SJSA1 (cell line): ENCODE results near the gene TAF4. TPM values are rescaled to one million over a fixed set of nuclear protein-coding genes. Genes with fewer than 3 reads are reported as not detected.
"Not testable (repeated sequence)": the region's sequence is repeated elsewhere in the genome, so short reads cannot be mapped to it uniquely, and the experiment has no call there.

Experiments used
- DNase-seq, 2 experiments: peaks; one replicate each; pipeline ENCODE4 v3.0.0-alpha.2; 2015 to 2020; ENCODE audit warnings: low spot score in 2 of 2, low read depth in 1 of 2
- H3K27ac ChIP-seq: fragments of 250-450 bp; sonication (Bioruptor Pico); 2 replicates; pipeline ENCODE4 v1.5.1; 2020; ENCODE audit warnings: mild to moderate bottlenecking, moderate library complexity
- H3K27me3 ChIP-seq: fragments of 250-450 bp; sonication (Bioruptor Pico); replicated peaks from 2 replicates; pipeline ENCODE4 v1.5.1; 2020; ENCODE audit warnings: mild to moderate bottlenecking, moderate library complexity
- H3K36me3 ChIP-seq: fragments of 250-450 bp; sonication (Bioruptor Pico); 2 replicates; pipeline ENCODE4 v1.5.1; 2020; ENCODE audit warnings: mild to moderate bottlenecking
- H3K4me1 ChIP-seq: fragments of 250-450 bp; sonication (Bioruptor Pico); replicated peaks from 2 replicates; pipeline ENCODE4 v1.6.1; 2021; ENCODE audit warnings: mild to moderate bottlenecking
- H3K4me3 ChIP-seq: fragments of 250-450 bp; sonication (Bioruptor Pico); 2 replicates; pipeline ENCODE4 v1.5.1; 2020; ENCODE audit warnings: mild to moderate bottlenecking
- H3K9me3 ChIP-seq: fragments of 250-450 bp; sonication (Bioruptor Pico); replicated peaks from 2 replicates; pipeline ENCODE4 v1.5.1; 2020; ENCODE audit warnings: mild to moderate bottlenecking
- total RNA-seq: library from RNA; depleted of rRNA; stranded (reverse); fragments of >200 nt; shearing (Covaris generic); gene quantifications from 2 replicates; pipeline ENCODE4 v1.2.3, GENCODE V29; 2014

TAF4 gene
- total RNA-seq, 1 experiment from 2014 or later = 7.1 TPM

DNA sequence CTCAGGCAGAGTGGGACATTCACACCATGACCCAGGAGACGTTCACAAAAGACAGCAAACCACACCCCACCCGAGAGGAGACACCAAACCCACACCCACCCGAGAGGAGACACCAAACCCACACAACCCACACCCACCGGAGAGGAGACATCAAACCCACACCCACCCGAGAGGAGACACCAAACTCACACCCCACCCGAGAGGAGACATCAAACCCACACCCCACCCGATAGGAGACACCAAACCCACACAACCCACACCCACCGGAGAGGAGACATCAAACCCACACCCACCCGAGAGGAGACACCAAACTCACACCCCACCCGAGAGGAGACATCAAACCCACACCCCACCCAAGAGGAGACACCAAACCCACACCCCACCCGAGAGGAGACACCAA lies 84.0 kb downstream of the TAF4 start:
- H3K36me3 ChIP-seq, H3K4me3 ChIP-seq, H3K27me3 ChIP-seq, DNase-seq, H3K27ac ChIP-seq, H3K4me1 ChIP-seq, H3K9me3 ChIP-seq: not testable (repeated sequence)

DNA sequence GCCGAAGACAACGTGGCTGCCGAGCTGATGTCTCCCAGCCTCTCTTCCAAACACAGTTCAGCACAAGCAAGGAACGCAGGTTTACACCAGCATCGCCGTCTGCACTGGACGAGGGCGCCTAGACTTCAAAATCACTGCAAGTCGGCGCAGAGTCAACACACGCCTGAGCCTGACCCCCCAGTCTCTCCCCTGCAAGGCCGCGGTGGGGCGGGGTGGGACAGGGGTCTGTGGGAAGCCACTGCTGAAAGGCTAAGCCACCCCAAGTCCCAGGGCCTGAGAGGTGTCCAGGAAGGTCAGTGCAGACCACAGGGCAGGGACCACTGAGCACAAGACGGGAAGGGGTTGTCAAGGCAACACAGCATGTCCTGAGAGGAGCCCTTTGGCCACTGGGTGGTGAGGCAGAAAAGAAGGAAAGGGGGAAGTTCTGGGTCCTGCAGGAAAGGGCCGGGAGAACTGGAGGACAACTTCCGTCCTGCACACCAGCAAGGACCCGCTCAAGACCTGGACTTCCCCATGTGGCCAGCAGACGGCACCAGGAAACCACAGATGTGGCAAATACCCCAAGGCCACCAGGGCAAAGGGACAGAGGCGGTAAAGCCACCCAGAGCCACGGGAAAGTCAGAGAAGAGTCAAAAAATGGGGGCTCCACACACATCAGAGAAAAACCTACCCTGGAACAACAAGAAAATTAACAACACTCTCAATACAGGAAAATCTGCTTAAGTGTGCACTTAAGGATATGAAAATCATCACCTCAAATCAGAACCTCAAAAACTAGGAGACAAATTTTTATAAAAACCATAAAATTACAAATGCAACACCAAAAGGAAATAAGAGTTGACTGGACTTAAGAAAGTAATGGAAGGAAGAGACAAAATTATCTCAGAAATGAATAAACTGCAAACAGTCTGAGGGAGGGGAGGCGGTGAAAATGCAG lies 84.8 kb downstream of the TAF4 start:
- Histone ChIP-seq H3K4me3 (no peak overlapping the region), H3K27ac (no peak overlapping the region), H3K36me3 (0 out of 2 replicates have a peak, but pooled peaks cover 3% of the 10 kb centered on the region), H3K4me1 (no peaks in the 10 kb centered on the region), H3K9me3 (no peaks in the 10 kb centered on the region), H3K27me3 (no peaks in the 10 kb centered on the region)
- peak in 1 of 2 experiments; percentile 16 for DNase-seq

DNA sequence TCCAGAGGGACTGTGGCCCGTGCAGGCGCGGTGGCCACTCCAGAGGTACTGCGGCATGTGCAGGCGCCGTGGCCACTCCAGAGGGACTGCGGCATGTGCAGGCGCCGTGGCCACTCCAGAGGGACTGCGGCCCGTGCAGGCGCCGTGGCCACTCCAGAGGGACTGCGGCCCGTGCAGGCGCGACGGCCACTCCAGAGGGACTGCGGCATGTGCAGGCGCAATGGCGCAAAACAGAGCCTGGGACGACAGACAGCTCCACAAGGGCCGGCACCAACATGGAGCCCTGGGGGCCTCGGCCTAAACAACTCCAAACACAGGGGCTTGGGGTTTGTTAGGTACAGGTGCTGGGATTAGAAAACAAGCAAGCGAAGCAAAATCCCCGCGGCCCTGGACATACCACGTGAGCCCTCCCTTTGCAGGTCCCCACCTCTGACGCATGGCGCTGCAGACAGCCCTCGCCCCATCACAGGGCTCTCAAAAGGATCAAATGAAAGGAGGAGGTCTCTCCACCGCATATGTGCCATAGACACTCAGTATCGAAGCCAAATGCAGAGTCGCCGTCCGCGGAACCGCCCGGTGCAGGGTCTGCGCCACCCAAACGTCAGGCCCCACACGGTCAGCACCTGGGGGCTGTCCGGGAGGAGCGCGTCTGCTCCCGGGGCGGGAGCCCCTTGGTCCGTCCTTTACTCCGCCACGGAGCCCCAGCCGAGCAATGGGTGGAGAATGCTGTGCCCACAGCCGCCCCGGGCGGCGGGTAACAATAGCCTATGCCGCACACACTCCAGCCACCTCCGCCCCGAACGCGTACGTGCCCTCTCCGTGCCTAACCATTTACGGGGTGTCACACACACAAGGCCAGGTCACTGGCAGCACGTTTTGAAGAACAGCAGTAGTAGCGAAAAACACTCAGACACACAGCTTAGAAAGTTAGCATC lies 85.7 kb downstream of the TAF4 start:
- no peaks in the 10 kb centered on the region for H3K27me3 ChIP-seq
- DNase-seq = no peak
- H3K27ac ChIP-seq = no peak overlapping the region
- 0 out of 2 replicates have a peak, but pooled peaks cover 3% of the 10 kb centered on the region for H3K36me3 ChIP-seq
- no peak overlapping the region for H3K4me3 ChIP-seq
- no peaks in the 10 kb centered on the region for H3K4me1 ChIP-seq
- H3K9me3 ChIP-seq = no peaks in the 10 kb centered on the region

DNA sequence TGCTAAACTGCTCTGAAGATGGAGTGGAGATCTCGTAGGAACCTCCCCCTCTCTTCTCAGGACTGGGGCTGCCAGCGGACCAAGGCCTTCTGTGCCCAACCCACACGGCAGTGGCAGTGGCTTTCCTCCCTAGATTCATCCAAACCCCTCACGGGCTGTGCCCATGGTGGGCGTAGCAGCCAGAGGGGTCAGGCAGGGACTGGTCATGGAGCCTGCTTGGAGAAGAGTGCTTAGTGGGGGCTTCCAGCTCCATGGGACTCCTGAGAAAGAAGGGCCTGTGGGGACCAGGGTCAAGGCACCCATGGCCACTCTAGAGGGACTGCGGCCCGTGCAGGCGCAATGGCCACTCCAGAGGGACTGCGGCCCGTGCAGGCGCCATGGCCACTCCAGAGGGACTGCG lies 86.6 kb downstream of the TAF4 start:
- Histone ChIP-seq H3K9me3 (no peaks in the 10 kb centered on the region), H3K36me3 (peaks cover 6% of the 10 kb centered on the region), H3K27ac (no peak overlapping the region), H3K4me3 (no peak overlapping the region), H3K27me3 (no peaks in the 10 kb centered on the region), H3K4me1 (no peaks in the 10 kb centered on the region)
- no peak for DNase-seq

DNA sequence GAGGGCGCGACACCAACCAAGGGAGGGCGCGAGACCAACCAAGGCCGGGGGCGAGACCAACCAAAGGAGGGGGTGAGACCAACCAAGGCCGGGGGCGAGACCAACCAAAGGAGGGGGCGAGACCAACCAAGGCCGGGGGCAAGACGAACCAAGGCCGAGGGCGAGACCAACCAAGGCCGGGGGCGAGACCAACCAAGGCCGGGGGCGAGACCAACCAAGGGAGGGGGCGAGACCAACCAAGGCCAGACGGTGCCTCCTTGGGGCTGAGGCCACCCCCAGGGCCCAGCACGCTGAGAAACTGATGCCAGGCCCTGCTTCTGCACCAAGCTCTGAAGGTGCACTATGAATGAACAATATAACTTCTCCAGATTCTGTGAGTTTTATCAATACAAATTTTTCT lies 87.2 kb downstream of the TAF4 start:
- Histone ChIP-seq H3K27me3 (no peaks in the 10 kb centered on the region), H3K4me1 (no peaks in the 10 kb centered on the region), H3K4me3 (no peak overlapping the region), H3K9me3 (no peaks in the 10 kb centered on the region), H3K36me3 (peaks cover 10% of the 10 kb centered on the region), H3K27ac (no peak overlapping the region)
- DNase-seq = no peak

DNA sequence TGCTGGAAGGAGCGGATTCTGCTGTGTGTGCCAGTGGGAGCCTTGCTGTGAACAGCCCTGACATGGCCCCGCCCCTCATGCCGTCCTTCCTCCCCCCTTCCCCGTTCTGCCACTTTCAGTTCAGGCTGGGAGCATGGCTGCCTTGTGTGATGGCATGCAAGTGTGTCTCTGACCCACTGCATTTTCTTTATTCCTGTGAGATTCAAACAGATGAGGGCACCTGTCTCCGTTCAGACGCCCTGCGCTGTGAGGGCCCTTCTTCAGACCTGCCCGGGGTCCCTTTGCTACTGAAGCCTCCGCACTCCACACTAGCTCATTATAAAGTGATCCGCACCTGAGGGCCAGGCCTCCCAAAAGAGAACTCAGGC lies 88.3 kb downstream of the TAF4 start:
- H3K9me3 ChIP-seq = no peaks in the 10 kb centered on the region
- H3K36me3 ChIP-seq = peaks cover 12% of the 10 kb centered on the region
- no peak overlapping the region for H3K27ac ChIP-seq
- DNase-seq = no peak
- H3K4me1 ChIP-seq = no peaks in the 10 kb centered on the region
- no peaks in the 10 kb centered on the region for H3K27me3 ChIP-seq
- no peak overlapping the region for H3K4me3 ChIP-seq

DNA sequence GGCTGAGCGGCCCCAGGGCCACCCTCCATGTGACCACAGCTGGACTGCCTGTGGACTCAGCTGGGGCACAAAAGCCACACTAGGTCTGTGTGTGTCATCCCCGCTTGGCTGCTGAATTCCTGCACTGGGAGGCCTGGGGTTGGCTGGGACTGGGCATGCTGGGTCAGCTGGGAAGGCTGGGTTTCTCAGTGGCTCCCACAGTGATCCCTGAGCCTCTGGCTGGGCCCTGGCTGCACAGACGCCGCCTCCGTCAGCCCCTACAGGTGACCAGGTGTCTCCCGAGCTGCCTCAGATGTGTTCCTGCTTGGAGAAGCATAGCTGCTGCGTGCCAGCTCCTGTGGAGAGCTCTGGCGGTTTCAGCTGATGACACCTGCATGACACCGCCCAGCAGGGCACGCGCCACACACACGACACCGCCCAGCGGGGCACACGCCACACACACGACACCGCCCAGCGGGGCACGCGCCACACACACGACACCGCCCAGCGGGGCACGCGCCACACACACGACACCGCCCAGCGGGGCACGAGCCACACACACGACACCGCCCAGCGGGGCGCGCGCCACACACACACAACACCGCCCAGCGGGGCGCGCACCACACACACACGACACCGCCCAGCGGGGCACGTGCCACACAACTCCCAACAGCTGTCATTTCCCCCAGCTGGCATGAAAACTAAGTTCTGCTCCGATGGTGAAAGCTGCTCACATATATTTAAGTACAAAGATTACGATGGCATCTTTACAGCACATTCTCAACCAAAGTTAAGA lies 88.8 kb downstream of the TAF4 start:
- H3K27me3 ChIP-seq = no peaks in the 10 kb centered on the region
- peaks cover 14% of the 10 kb centered on the region for H3K36me3 ChIP-seq
- no peak overlapping the region for H3K4me3 ChIP-seq
- DNase-seq = no peak
- no peaks in the 10 kb centered on the region for H3K9me3 ChIP-seq
- no peaks in the 10 kb centered on the region for H3K4me1 ChIP-seq
- no peak overlapping the region for H3K27ac ChIP-seq

DNA sequence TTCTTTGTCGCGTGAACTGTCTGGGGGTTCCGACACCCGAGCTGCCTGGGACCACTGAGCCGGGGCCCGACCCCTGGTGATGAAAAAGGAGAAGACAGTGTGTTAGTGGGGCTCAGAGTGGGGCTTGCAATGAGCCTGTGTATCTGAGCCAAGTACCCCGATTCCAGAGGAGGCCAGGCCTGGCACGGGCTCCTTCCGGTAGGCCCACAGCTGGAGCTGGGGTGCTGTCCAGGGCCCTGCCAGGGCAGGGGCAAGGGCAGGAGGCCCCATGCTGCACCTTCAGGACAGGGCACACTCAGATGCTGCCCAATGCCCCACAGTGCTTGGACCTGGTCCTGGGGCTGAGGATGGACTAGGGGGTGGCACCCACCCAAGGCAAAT lies 89.4 kb downstream of the TAF4 start:
- Histone ChIP-seq H3K36me3 (peaks cover 14% of the 10 kb centered on the region), H3K4me3 (no peak overlapping the region), H3K4me1 (no peaks in the 10 kb centered on the region), H3K9me3 (no peaks in the 10 kb centered on the region), H3K27ac (no peak overlapping the region), H3K27me3 (no peaks in the 10 kb centered on the region)
- DNase-seq = no peak

DNA sequence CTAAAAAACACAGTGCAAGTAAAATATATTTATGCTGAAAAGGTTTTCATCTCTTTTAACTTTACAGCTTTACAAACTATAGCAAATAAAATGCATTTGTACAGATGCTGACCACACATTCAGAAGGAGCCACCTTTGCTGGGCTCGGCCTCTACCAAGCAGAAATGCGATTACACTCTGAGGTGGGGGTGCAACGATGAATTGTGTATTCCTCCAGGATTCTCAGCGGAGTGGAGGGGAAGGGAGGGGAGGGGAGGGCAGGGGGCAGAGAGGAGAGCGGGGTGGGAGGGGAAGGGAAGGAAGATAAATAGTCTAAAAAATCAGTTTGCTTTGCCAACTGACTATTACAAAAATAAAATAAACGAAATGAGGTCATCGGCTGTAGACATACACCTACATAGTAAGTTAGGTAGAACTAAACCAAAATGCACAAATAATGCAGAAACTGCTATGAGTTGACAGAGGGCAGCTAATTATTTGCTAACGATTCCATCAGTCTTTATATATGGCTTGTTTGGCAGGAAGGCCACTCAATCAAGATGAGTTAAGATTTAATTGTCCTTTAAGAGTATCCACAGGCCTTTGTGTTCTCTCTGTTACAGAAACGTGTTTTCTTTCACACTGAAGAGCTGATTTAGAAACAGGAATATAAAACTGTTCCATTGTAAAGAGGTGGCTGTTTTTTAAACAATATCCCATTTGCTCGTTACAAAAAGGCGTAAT lies 90.1 kb downstream of the TAF4 start:
- Histone ChIP-seq H3K27me3 (no peaks in the 10 kb centered on the region), H3K4me1 (no peaks in the 10 kb centered on the region), H3K9me3 (no peaks in the 10 kb centered on the region), H3K36me3 (peaks cover 11% of the 10 kb centered on the region), H3K27ac (no peak overlapping the region), H3K4me3 (no peak overlapping the region)
- DNase-seq = no peak

DNA sequence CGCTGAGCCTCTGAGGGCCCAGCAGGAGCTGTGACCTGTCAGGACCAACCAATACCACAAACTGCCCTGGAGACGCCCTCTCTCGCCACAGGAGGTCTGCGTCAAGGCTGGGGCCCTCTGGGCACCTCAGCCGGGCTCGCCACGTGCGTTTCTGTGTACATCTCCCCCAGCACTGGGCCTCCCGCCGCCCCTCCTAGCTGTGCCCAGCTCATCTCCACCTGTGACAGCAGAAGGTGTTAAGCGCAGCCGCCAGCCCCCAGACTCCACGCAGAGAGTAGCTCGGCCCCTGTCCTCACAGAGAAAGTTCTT lies 91.4 kb downstream of the TAF4 start:
- H3K36me3 ChIP-seq = peaks cover 11% of the 10 kb centered on the region

DNA sequence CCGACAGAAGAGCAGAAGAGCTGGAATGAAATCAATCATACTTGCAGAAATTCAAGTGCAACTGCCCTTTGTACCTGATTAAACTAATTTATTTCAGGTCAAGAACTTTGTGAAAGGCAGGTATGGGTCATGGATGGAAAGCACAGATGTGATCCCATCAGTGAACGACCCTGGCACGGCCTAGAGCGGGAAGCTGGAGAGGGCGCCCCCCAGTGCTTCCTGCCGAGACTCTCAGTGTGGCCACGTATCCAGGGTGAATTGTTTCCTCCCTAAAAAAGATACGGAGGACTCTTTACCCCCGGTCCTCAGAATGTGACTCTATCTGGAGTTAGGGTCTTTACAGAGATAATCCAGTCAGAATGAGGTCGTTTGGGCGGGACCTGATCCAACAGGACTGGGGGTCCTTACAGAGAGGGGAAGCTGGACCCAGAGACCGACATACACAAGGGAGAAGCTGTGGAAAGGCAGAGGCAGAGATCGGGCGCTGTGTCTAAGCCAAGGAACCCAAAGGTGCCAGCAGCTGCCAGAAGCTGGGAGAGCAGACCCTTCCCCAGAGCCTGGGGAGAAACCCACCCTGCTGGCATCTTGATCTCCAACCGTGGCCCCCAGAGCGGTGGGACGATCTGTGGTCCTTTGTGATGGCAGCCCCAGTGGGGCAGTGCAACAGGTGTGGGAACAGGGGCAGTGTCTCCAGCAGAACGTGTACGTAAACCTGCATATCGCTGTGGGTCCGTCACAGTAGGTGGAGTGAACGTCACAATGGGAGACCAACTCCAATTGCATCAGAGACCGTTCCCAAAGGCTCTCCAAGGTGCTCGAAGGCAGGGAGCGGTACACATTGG lies 91.9 kb downstream of the TAF4 start:
- H3K36me3 ChIP-seq = peaks cover 11% of the 10 kb centered on the region
- H3K27ac ChIP-seq = no peak overlapping the region
- no peaks in the 10 kb centered on the region for H3K4me1 ChIP-seq
- H3K4me3 ChIP-seq = no peak overlapping the region
- no peak for DNase-seq
- H3K9me3 ChIP-seq = no peaks in the 10 kb centered on the region
- H3K27me3 ChIP-seq = no peaks in the 10 kb centered on the region

More for the DNA sequence above, 91.4 kb downstream of the TAF4 start:
- Histone ChIP-seq H3K9me3 (no peaks in the 10 kb centered on the region), H3K4me3 (no peak overlapping the region), H3K27ac (no peak overlapping the region), H3K27me3 (no peaks in the 10 kb centered on the region), H3K4me1 (no peaks in the 10 kb centered on the region)
- no peak for DNase-seq

DNA sequence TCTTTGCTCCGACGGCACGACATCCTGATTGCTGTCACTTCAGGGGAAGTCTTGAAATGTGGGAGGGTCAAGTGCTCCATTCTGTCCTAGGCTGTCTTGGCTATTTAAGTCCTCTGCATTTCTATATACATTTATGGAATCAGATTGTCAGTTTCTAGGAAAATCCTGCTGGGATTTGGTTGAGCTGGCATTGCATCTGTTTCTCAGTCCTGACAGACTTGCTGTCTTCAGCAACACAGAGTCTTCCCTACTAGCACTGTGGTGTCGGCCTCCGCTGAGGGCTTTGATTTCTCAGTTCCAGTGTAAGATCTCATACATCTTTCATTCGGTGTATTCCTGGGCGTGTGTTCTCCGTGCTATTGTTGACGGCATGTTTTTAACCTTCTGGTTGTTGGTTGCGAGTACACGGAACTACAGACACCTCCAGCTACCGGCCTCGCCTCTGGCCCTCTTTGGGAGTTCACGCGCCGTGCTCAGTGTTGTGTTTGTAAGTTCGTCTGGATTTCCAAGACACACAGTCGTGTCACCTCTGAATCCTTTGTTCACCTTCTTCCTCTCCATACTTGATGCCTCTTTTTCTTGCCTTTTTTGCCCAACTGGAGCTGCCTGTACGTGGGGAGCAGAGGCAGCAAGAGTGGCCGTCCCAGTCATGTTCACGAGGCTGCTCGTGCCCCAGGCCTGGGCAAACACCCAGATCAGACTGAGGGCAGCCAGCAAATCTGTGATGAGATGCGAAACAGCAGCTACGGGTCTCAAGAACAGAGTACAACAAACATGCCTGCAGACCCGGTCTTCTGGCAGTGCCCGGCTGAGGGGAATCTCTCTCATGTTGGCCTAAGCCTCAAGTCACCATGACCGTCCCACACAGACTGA lies 92.8 kb downstream of the TAF4 start:
- no peak for DNase-seq
- Histone ChIP-seq H3K4me3 (no peak overlapping the region), H3K27ac (no peak overlapping the region), H3K36me3 (peaks cover 11% of the 10 kb centered on the region), H3K4me1 (no peaks in the 10 kb centered on the region), H3K27me3 (no peaks in the 10 kb centered on the region), H3K9me3 (no peaks in the 10 kb centered on the region)
